H1 (cell line): ENCODE data around the gene PTX4. TPM values are rescaled to one million over a fixed set of nuclear protein-coding genes. Genes with fewer than 3 reads are reported as not detected.

ENCODE experiments used
- CTCF ChIA-PET: fragments of 300-600 bp; sonication (Branson Sonifier 250); formaldehyde crosslinking; loops from one replicate; lab custom pipeline; 2021; ENCODE audit not compliant: partially characterized antibody; lab: Charles Lee
- POLR2A ChIA-PET: fragments of 300-600 bp; sonication (Branson Sonifier 250); formaldehyde crosslinking; loops from one replicate; lab custom pipeline; 2021; ENCODE audit warnings: inconsistent platforms; ENCODE audit not compliant: partially characterized antibody; lab: Charles Lee
- DNase-seq, 2 experiments: peaks; one replicate each; pipeline versions ENCODE4 v3.0.0 to v3.0.0-alpha.2; 2010 to 2022; ENCODE audit warnings: low spot score in 2 of 2, low read depth in 1 of 2, mixed read lengths in 1 of 2
- FAIRE-seq: peaks from 2 replicates; lab custom pipeline; 2011; peaks lifted over from hg19 to GRCh38; lab: Jason Lieb, UNC
- H2AFZ ChIP-seq: 2 replicates; pipeline ENCODE4 v1.8.1; 2012; ENCODE audit warnings: low read length, inconsistent platforms
- H2AK5ac ChIP-seq: 2 replicates; pipeline ENCODE4 v1.6.1; 2013; ENCODE audit warnings: low read depth, low read length
- H2BK120ac ChIP-seq: replicated peaks from 2 replicates; pipeline ENCODE3; 2013; ENCODE audit warnings: low read depth, low read length, inconsistent platforms
- H2BK12ac ChIP-seq: 2 replicates; pipeline ENCODE4 v1.6.1; 2013; ENCODE audit warnings: low read depth, low read length
- H2BK15ac ChIP-seq: 2 replicates; pipeline ENCODE4 v1.6.1; 2013; ENCODE audit warnings: low read length
- H2BK20ac ChIP-seq: 2 replicates; pipeline ENCODE4 v1.6.1; 2013; ENCODE audit warnings: low read length
- H2BK5ac ChIP-seq: 2 replicates; pipeline ENCODE4 v1.6.1; 2013; ENCODE audit warnings: low read depth, low read length
- H3K14ac ChIP-seq: 2 replicates; pipeline ENCODE4 v1.6.1; 2013; ENCODE audit warnings: inconsistent platforms; ENCODE audit not compliant: insufficient read length
- H3K18ac ChIP-seq: 2 replicates; pipeline ENCODE4 v1.6.1; 2013; ENCODE audit warnings: low read length; ENCODE audit errors: extremely low read depth
- H3K23ac ChIP-seq: 2 replicates; pipeline ENCODE4 v1.6.1; 2013; ENCODE audit warnings: inconsistent platforms; ENCODE audit not compliant: insufficient read length
- H3K23me2 ChIP-seq: 2 replicates; pipeline ENCODE4 v1.6.1; 2013; ENCODE audit warnings: low read depth, low read length
- H3K27ac ChIP-seq: 2 replicates; pipeline ENCODE4 v1.6.1; 2011; ENCODE audit warnings: low read depth, low read length, inconsistent platforms
- H3K27me3 ChIP-seq, 4 experiments: replicated peaks in 1 of 4; 1 replicate in 1 of 4; 2 replicates in 3 of 4; pipeline versions ENCODE4 v1.6.1 to v1.8.1; 2011 to 2013; ENCODE audit warnings: low read length in 3 of 4, mild to moderate bottlenecking in 3 of 4, inconsistent platforms in 2 of 4, mixed read lengths in 2 of 4, moderate library complexity in 1 of 4; ENCODE audit not compliant: control insufficient read depth in 3 of 4, insufficient read depth in 3 of 4; ENCODE audit errors: extremely low read depth in 1 of 4
- H3K36me3 ChIP-seq, 4 experiments: 2 replicates each; pipeline versions ENCODE4 v1.6.1 to v1.8.1; 2011 to 2013; ENCODE audit warnings: mild to moderate bottlenecking in 4 of 4, low read length in 3 of 4, moderate library complexity in 2 of 4, control low read depth in 1 of 4, inconsistent platforms in 1 of 4; ENCODE audit not compliant: insufficient read depth in 4 of 4, control insufficient read depth in 2 of 4
- H3K4ac ChIP-seq: replicated peaks from 2 replicates; pipeline ENCODE3; 2013; ENCODE audit warnings: low read length, low read depth, mixed read lengths, inconsistent platforms; ENCODE audit not compliant: insufficient read length
- H3K4me1 ChIP-seq, 4 experiments: replicated peaks in 1 of 4; 1 replicate in 1 of 4; 2 replicates in 3 of 4; pipeline versions ENCODE4 v1.6.1 to v1.8.1; 2011 to 2013; ENCODE audit warnings: low read length in 3 of 4, inconsistent platforms in 2 of 4, mixed read lengths in 1 of 4; ENCODE audit not compliant: insufficient read depth in 4 of 4, control insufficient read depth in 3 of 4
- H3K4me2 ChIP-seq, 2 experiments: 2 replicates each; pipeline versions ENCODE4 v1.6.1 to v1.8.1; 2011 to 2013; ENCODE audit warnings: low read depth in 2 of 2, low read length in 2 of 2, control low read depth in 1 of 2, inconsistent platforms in 1 of 2, mild to moderate bottlenecking in 1 of 2; ENCODE audit not compliant: insufficient read depth in 1 of 2
- H3K4me3 ChIP-seq, 4 experiments: fragments of 200-600, 300-600 bp in 1 of 4; sonication (generic), shearing (Covaris generic), sonication (Bioruptor Twin) in 1 of 4; 2 replicates each; pipeline versions ENCODE4 v1.5.1 to v1.8.1; 2011 to 2016; ENCODE audit warnings: low read length in 4 of 4, low read depth in 3 of 4, control low read depth in 2 of 4, inconsistent platforms in 2 of 4, mild to moderate bottlenecking in 2 of 4, mixed read lengths in 1 of 4, moderate library complexity in 1 of 4; ENCODE audit not compliant: insufficient read depth in 2 of 4; ENCODE audit errors: extremely low read depth in 1 of 4
- H3K56ac ChIP-seq: replicated peaks from 2 replicates; pipeline ENCODE3; 2013; ENCODE audit warnings: low read depth, mild to moderate bottlenecking, mixed read lengths, low read length, inconsistent platforms; ENCODE audit not compliant: insufficient read length
- H3K79me1 ChIP-seq: 2 replicates; pipeline ENCODE4 v1.6.1; 2013; ENCODE audit warnings: low read depth, low read length, control low read depth
- H3K79me2 ChIP-seq, 2 experiments: 2 replicates each; pipeline versions ENCODE4 v1.6.1 to v1.8.1; 2012 to 2013; ENCODE audit warnings: low read length in 2 of 2, mild to moderate bottlenecking in 2 of 2, inconsistent platforms in 1 of 2; ENCODE audit not compliant: insufficient read depth in 2 of 2, control insufficient read depth in 1 of 2
- H3K9ac ChIP-seq, 4 experiments: replicated peaks in 1 of 4; 1 replicate in 1 of 4; 2 replicates in 3 of 4; pipeline versions ENCODE4 v1.6.1 to v1.8.1; 2011 to 2013; ENCODE audit warnings: low read depth in 3 of 4, low read length in 3 of 4, control low read depth in 2 of 4, mild to moderate bottlenecking in 2 of 4, moderate library complexity in 2 of 4, inconsistent platforms in 1 of 4; ENCODE audit errors: extremely low read depth in 1 of 4
- H3K9me3 ChIP-seq, 2 experiments: 2 replicates each; pipeline versions ENCODE4 v1.6.1 to v1.8.1; 2012 to 2013; ENCODE audit warnings: mild to moderate bottlenecking in 2 of 2, moderate library complexity in 2 of 2, control low read depth in 1 of 2, inconsistent platforms in 1 of 2, low read depth in 1 of 2, low read length in 1 of 2, mixed read lengths in 1 of 2; ENCODE audit not compliant: insufficient read depth in 2 of 2
- H4K20me1 ChIP-seq, 2 experiments: replicated peaks in 1 of 2; 2 replicates each; pipeline versions ENCODE3 to v1.8.1; 2011 to 2013; ENCODE audit warnings: inconsistent platforms in 2 of 2, low read length in 2 of 2, mild to moderate bottlenecking in 1 of 2; ENCODE audit not compliant: insufficient read depth in 2 of 2, control insufficient read depth in 1 of 2
- H4K5ac ChIP-seq: 2 replicates; pipeline ENCODE4 v1.6.1; 2013; ENCODE audit warnings: low read length, low read depth, mixed read lengths, inconsistent platforms; ENCODE audit not compliant: insufficient read length
- H4K8ac ChIP-seq: 2 replicates; pipeline ENCODE4 v1.8.0; 2013; ENCODE audit warnings: mild to moderate bottlenecking, moderate library complexity, low read length, inconsistent platforms; ENCODE audit not compliant: insufficient read depth; ENCODE audit errors: extremely low read depth
- H4K91ac ChIP-seq: replicated peaks from 2 replicates; pipeline ENCODE3; 2013; ENCODE audit warnings: low read length, mixed read lengths, inconsistent platforms; ENCODE audit not compliant: insufficient read length
- CEBPB ChIP-seq: IDR thresholded peaks from 2 replicates; pipeline ENCODE4 v1.6.1; 2012; ENCODE audit warnings: low read depth, low read length
- EZH2 ChIP-seq: fragments of 200-600 bp; sonication (generic); IDR thresholded peaks from 2 replicates; pipeline ENCODE4 v1.7.1; 2012; ENCODE audit warnings: low read depth, mild to moderate bottlenecking, moderate library complexity, low read length, inconsistent platforms; ENCODE audit not compliant: severe bottlenecking
- KDM1A ChIP-seq: fragments of 200-600, 300-600 bp; sonication (generic); IDR thresholded peaks from 2 replicates; pipeline ENCODE4 v1.7.1; 2016; ENCODE audit warnings: mild to moderate bottlenecking, low read length, borderline replicate concordance
- KDM4A ChIP-seq: IDR thresholded peaks from one replicate; pipeline ENCODE4 v1.7.1; 2012; ENCODE audit warnings: low read depth, mild to moderate bottlenecking, moderate library complexity, low read length, inconsistent platforms; ENCODE audit not compliant: severe bottlenecking
- KDM5A ChIP-seq: fragments of 200-600 bp; IDR thresholded peaks from 2 replicates; pipeline ENCODE4 v1.7.1; 2012; ENCODE audit warnings: mild to moderate bottlenecking, low read length, inconsistent platforms, mixed read lengths
- NANOG ChIP-seq: IDR thresholded peaks from 2 replicates; pipeline ENCODE4 v1.6.1; 2011; ENCODE audit warnings: low read length, low read depth, mild to moderate bottlenecking, inconsistent platforms; ENCODE audit not compliant: insufficient read depth, poor library complexity, severe bottlenecking
- SAP30 ChIP-seq: fragments of 300-600 bp; sonication (generic); IDR thresholded peaks from 2 replicates; pipeline ENCODE4 v1.7.1; 2012; ENCODE audit warnings: low read length, moderate library complexity, mild to moderate bottlenecking, inconsistent platforms; ENCODE audit not compliant: insufficient read depth, insufficient replicate concordance
- SIRT6 ChIP-seq: IDR thresholded peaks from one replicate; pipeline ENCODE4 v1.7.1; 2012; ENCODE audit warnings: low read length, inconsistent platforms
- SP2 ChIP-seq: IDR thresholded peaks from 2 replicates; pipeline ENCODE4 v1.6.1; 2012; ENCODE audit warnings: mild to moderate bottlenecking, low read length, inconsistent platforms
- SP4 ChIP-seq: IDR thresholded peaks from 2 replicates; pipeline ENCODE4 v1.6.1; 2012; ENCODE audit warnings: low read length, inconsistent platforms
- SRF ChIP-seq: IDR thresholded peaks from 2 replicates; pipeline ENCODE4 v1.6.1; 2011; ENCODE audit warnings: mild to moderate bottlenecking, low read depth, low read length, moderate library complexity
- SUZ12 ChIP-seq: fragments of 200-600 bp; sonication (generic); IDR thresholded peaks from 2 replicates; pipeline ENCODE4 v1.6.1; 2012; ENCODE audit warnings: mild to moderate bottlenecking, inconsistent platforms, low read length, moderate library complexity, mixed read lengths
- TBP ChIP-seq: IDR thresholded peaks from 2 replicates; pipeline ENCODE4 v1.6.1; 2011; ENCODE audit warnings: low read depth, low read length, improper control_type of control experiment
- WGBS, 2 experiments: shearing (Covaris generic) in 1 of 2; methylation state at CpG; one replicate each; pipeline versions ENCODE4 v1.1.6 to v1.1.7; 2013 to 2015; ENCODE audit warnings: low lambda C conversion rate in 2 of 2, mixed read lengths in 2 of 2, inconsistent platforms in 1 of 2, low coverage in 1 of 2, missing lambda C conversion rate in 1 of 2; ENCODE audit not compliant: insufficient replicate concordance in 2 of 2, insufficient coverage in 1 of 2, insufficient read length in 1 of 2; ENCODE audit errors: extremely low coverage in 1 of 2, missing lambda C conversion rate in 1 of 2; 5-methylcytosine and 5-hydroxymethylcytosine counted together
- polyA plus RNA-seq, 7 experiments: library from polyadenylated mRNA; depleted of rRNA in 3 of 7; stranded (reverse) in 5 of 7; unstranded in 2 of 7; fragments of >200 nt in 5 of 7; fragments of 200-250 nt in 2 of 7; gene quantifications; 1 replicate in 5 of 7; 2 replicates in 1 of 7; 4 replicates in 1 of 7; pipeline versions ENCODE4 v1.2.1 to v1.2.3, GENCODE V29; 2011 to 2013; ENCODE audit warnings: missing spikeins in 2 of 7, mixed read lengths in 2 of 7
- total RNA-seq: library from RNA; stranded (reverse); fragmentation: NEBNext Ultra II Directional; extraction: Animal tissue kit (Norgen Biotek cat#: 25700); gene quantifications from 2 replicates; pipeline ENCODE4 v1.2.1, GENCODE V29; 2021
- TF ChIP-seq, protein P1 (sequence below): IDR thresholded peaks from 2 replicates; pipeline ENCODE4 v1.6.1; 2011; ENCODE audit warnings: low read depth, mild to moderate bottlenecking, low read length; ENCODE audit not compliant: insufficient read depth

The PTX4 gene
- total and polyA plus RNA-seq, 2 of the 8 experiments (the other 6 are each of a cell fraction or from before 2014, with no cell fraction given), result not detected

GRCh38 chr16:1460602-1461138, 28.1 kb downstream of the PTX4 start:
- Histone ChIP-seq H4K8ac (no peak overlapping the region), H4K20me1 (peaks cover 0 to 8% of the 10 kb centered on the region in 2 experiments), H3K9ac (no peak overlapping the region), H3K18ac (no peak overlapping the region), H3K27me3 (no peaks in the 10 kb centered on the region), H3K23ac (no peak overlapping the region), H3K36me3 (peaks cover 0 to 30% (median 6%) of the 10 kb centered on the region in 4 experiments; a peak in 6 of 8 replicates), H3K4me2 (no peak overlapping the region), H2BK15ac (no peak overlapping the region), H3K56ac (no peak overlapping the region), H3K9me3 (no peaks in the 10 kb centered on the region), H4K91ac (no peak overlapping the region), H2AK5ac (no peak overlapping the region), H3K4ac (no peak overlapping the region), H3K79me1 (no peaks in the 10 kb centered on the region; the same call in none of the 2 replicates), H2BK120ac (no peak overlapping the region), H3K14ac (no peak overlapping the region), H3K27ac (no peak overlapping the region), H3K4me3 (no peak overlapping the region), H3K23me2 (no peaks in the 10 kb centered on the region), H2BK5ac (no peak overlapping the region), H2BK12ac (no peak overlapping the region), H3K79me2 (peaks cover 0 to 3% of the 10 kb centered on the region in 2 experiments; a peak in 1 of 4 replicates), H2BK20ac (no peak overlapping the region), H2AFZ (no peak overlapping the region), H4K5ac (no peak overlapping the region), H3K4me1 (no peaks in the 10 kb centered on the region)
- no peak for FAIRE-seq
- no peak for DNase-seq
- CTCF ChIA-PET, result no interaction called here
- POLR2A ChIA-PET, result interaction anchor here (1.1 to 2.2 kb wide), 3 partner anchors 9 to 67 kb away, joined by 3 to 6 read pairs (median 3); no protein-coding TSS in a partner anchor
- 95% methylated on average over 29 of the region's 30 CpGs; no CpG with 5 or more reads in 1 of the 2 experiments for WGBS, 2 experiments
- TF ChIP-seq SIRT6 (no peak), TBP (no peak), SAP30 (no peak), SP4 (no peak), KDM4A (no peak), KDM5A (no peak), EZH2 (no peak), KDM1A (no peak), SP2 (no peak), CEBPB (no peak), SRF (no peak), NANOG (no peak), SUZ12 (no peak)
- TF ChIP-seq, protein P1, sequence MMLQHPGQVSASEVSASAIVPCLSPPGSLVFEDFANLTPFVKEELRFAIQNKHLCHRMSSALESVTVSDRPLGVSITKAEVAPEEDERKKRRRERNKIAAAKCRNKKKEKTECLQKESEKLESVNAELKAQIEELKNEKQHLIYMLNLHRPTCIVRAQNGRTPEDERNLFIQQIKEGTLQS, result no peak
